Measurements from ENCODE around the gene TBC1D10B.
A peak's percentile ranks its signal among the peaks of the same experiment; 100 is the strongest.
"Not testable (repeated sequence)": the region's sequence is repeated elsewhere in the genome, so short reads cannot be mapped to it uniquely, and the experiment has no call there.

TBC1D10B gene

DNA sequence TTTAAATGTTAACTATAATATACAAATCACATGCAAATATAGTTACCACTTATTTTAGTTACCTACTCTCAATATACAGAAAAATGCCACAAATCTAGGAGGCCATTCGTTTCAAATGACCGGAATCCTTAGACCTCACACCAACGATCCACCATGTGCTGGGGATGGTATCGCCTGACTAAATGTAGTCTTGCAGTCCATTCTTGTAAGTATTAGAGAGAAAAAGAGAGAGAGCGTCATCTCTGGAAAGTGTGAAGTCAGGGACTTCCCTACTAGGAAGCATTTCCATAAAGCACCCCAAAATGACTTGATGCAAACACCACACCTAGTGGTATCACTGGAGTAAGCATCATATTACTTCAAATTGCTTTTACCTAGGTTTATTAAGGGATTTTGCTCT lies 61.0 kb downstream of the TBC1D10B start:
- not testable (repeated sequence) for DNase-seq; H3K4me1 Mint-ChIP-seq; H3K27me3 Mint-ChIP-seq (ENCODE audit: low read depth, poor library complexity); H3K36me3 Mint-ChIP-seq (ENCODE audit: low read depth); H3K9me3 Mint-ChIP-seq; H3K4me3 Mint-ChIP-seq
- peak overlapping the region; percentile 76 for H3K27ac Mint-ChIP-seq

Measured in nephron progenitor cell (in vitro differentiated cells).